ENCODE measurements around the gene MMAB.

MMAB gene

DNA sequence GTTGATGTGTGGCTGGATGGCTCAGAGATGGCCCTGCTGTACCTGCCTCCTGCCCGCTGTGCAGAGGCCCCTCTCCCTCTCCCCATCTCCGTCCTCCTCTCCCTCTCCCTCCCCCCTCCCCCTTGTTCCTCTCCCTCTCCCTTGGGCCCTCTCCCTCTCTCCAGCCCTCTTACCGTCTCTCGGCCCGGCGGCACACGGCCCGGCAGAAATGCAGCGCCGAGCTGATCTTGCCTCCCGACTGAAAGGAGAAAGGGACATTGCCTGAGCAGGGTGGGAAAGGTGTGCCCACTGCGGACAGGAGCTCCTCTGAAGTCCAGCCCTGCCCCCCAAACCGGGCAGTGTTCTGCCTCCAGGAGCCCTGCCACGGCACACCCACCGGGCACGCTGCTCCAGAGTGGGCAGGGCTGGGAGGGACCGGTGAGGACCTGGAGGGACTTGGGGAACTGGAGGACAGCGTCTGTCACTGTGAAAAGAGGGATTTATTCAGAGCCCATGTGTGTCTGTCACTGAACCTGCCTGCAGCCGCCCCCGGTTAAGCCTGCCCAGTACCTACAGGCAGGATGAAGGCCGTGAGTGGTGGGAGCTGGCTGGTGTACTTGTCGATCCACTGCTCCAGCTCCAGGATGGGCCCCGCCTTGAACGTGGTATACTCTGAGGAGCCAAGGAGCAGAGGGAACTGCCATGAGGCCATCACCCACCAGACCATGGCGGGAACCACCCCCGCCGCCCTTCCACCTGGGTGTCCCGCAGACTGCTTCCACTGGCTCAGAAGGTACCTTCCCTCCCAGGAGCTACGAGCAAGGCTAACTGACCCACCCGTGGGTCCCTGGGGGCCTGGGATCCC is 12.2 kb downstream of the MMAB start:
- in situ Hi-C loops (cut with MboI; ENCODE audit: low sequenced_read_pairs), result no loop called here

DNA sequence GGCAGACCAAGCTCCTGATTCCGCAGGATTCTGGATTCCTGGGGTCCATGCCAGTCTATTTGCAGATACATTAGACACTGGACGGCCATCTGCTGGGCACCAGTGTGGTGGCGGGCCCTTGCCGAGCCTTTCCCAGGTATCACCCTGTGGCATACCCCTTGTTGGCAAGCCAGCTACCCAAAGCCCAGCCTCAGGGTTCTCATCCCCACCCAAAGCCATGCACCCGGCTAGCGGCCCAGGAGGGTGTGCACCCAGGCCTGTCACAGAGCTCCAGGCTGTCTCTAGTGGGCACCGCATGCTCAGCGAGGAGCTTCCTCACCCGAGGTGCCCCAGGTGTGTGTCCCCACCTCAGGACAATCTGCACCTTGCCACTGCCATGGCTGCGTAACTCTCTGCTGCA is 13.7 kb downstream of the MMAB start:
- in situ Hi-C loops (cut with MboI; ENCODE audit: low sequenced_read_pairs), result no loop called here

DNA sequence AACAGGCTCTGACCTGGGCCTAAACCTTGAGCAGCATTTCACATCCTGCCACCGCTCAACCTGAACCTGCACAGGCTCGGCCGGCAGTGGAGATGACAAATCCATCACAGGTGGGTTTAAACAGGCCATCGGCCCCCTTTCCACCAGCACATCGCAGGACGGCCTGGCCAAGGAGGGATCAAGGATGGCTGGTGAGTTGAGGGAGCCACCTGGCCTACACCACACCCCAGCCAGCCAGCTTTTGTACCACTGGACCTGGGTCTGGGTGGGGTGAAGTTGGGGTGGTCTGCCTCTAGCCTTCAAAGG is 14.2 kb downstream of the MMAB start:
- in situ Hi-C loops (cut with MboI; ENCODE audit: low sequenced_read_pairs), result no loop called here

DNA sequence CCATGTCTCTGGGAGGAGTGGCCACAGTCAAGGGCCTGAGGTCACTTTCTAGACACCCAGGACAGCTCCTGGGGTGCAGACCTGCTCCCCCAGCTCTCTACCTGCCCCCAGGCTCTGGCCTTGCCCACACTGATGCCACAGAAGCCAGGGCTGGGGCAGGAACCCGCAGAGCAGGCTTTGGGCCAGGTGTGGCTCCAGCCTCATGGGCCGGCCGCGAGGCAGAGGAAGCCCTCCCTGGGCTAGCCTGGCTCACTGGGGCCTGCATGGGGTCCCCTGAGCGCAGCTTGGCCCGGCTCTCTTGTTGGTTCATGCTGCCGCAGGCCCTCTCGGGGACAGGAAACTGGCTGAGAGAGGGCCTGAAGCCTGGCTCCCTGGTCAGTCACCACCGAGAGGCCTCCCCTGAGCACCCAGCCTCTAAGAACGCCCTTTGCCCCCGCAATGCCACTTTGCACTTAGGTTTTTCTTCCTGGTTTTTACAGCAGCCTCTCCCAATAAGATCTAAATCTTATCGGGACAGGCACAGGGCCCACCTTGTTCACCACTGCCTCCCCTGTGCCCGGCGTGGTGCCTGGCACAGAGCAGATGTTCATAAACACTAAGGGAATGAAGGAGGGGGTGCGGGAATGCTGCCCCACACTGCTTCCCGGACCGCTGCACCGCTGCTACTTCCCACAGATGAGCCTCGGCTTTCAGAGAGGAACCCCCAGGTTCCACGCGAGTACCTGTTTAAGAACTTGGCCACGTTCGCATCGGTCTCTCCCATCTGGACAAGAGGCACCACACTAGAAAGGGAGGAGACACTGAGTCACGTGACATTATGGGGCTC is 14.7 kb downstream of the MMAB start:
- in situ Hi-C loops (cut with MboI; ENCODE audit: low sequenced_read_pairs), result no loop called here

DNA sequence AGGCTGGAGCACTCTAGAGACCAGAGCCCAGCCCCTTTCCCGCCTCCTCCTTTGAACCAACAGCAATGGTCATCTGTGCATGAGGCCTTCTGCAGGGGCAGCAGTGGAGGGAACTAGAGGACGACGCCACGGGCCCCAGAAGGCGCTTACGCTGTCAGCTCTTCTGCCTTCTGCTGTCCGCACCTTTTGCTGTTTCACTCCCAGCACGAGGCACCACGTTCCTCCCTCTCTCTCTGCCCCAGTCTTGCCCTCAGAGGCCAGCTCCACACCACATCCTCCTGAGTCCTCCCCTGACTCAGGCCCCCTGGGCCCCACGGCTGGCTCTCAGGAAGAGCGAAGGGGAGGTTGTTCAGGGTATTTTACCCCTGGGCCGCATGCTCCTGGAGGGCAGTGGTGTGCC is 15.5 kb downstream of the MMAB start:
- in situ Hi-C loops (cut with MboI; ENCODE audit: low sequenced_read_pairs), result no loop called here

DNA sequence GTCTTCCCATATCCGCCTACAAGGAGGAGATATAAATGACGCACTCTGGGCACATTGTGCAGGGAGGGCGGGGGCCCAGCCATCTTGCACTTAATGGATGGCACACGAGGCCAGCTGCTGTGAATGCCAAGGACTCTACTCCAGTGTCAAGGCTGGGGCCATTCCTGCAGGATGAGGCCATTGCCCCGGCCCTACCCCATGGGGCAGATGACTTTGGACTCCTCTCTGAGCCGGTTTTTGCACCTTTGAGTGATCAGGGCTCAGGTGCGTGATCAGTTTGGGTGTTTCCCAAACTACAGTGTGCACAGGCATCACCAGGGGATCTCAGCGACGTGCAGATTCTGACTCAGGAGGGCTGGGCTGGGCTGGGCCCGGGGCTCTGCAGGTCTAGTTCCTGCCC is 16.1 kb downstream of the MMAB start:
- in situ Hi-C loops (cut with MboI; ENCODE audit: low sequenced_read_pairs), result no loop called here

DNA sequence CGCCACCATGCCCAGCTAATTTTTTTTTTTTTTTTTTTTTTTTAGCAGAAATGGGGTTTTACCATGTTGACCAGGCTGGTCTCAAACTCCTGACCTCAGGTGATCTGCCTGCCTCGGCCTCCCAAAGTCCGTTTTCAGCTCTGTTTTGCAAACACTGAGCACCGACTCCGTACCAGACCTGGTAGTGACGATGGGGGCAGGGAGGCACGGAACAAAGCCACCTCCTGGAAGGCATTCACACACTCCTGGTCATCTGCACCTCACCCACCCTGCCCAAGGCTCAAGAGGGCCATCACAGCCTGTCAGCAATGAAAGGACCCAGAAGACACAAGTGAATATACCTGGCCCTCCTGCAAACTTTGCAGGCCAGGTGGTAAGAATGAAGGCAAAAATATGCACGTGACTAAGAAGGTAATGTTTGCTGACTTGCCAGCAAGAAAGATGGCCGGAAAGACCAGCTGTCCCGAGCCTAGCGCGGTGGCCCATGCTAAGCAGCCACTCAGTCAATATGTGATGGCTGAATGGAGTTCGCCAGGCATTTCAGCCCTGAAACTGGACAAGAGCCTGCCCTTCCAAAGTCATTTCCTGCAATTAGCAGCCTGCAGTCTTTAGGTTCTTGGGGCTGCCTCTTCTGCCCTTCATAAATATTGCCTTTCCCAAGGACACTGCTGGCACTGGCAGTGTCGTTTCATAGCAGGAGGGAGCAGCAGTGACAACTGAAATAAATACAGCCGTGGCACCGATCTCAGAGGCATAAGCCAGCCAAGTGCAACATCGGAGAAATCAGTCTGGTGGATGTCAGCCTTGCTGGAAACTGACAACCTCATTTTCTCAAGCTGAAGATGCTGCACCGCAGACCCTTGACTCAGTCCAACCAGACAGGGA is 17.6 kb downstream of the MMAB start:
- in situ Hi-C loops (cut with MboI; ENCODE audit: low sequenced_read_pairs), result no loop called here

DNA sequence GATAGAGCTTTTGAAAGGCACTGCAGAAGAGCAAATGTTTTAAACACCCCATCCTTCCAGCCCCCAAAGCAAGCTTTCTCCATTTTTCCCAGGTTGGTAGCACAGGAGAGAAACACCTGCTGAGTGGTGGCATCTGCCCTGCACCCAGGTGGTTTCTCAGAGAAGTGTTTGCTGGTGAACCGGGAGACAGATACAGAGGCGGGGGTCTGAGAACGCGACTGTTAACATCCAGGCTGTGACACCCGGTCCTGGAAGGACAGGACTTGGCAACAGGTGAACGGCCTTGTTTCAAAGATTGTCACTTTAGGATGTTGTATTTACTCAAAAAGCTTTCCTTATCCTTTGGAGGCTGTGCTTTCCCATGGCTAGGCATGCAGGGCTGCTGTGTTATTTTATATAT is 18.5 kb downstream of the MMAB start:
- in situ Hi-C loops (cut with MboI; ENCODE audit: low sequenced_read_pairs), result no loop called here

DNA sequence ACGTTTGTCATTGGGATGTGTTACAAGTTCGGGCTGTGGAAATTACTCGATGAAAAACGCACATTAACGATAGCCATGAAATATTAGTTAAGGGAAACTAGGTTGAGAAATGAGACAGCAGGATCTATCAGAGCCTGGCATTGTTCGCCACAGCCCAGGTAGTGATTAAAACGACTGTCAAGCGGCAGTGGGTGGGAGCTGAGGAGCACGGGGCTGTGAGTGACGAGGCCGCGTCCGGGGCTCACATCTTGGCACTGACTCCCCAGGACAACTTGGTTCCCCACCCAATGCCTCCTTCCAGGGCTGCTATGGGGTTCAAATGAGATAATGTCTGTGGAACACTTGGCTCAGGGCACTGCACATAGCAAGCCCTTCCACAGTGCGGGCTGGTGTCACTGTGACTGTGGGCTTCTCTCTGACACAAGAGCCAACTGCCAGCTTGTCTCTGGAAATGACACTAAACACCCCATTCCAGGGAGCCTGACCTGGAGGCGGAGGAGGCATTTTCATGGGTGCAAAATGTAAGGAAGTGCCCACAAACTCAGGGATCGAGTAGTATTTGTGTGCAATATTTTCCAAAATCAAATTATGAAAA is 19.3 kb downstream of the MMAB start:
- in situ Hi-C loops (cut with MboI; ENCODE audit: low sequenced_read_pairs), result no loop called here

DNA sequence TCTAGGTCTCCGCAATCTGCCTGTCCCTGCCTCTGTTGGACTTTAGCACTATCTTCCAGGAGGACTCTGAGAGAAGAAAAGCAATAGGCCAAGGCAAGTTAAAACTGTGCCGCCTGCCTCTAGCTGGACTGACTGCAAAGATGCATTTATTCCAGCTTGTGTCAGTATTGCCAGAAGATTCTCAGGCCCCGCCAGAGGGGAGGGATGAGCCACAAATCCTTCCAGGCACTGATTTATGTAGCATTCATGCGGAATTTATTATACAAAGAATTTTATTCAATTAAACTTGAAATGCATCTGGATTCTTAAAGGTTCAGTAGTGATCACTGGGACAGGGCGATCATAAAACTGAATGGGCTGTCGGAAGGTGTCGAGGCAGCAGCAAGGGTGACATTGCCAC is 19.8 kb downstream of the MMAB start:
- in situ Hi-C loops (cut with MboI; ENCODE audit: low sequenced_read_pairs), result no loop called here

DNA sequence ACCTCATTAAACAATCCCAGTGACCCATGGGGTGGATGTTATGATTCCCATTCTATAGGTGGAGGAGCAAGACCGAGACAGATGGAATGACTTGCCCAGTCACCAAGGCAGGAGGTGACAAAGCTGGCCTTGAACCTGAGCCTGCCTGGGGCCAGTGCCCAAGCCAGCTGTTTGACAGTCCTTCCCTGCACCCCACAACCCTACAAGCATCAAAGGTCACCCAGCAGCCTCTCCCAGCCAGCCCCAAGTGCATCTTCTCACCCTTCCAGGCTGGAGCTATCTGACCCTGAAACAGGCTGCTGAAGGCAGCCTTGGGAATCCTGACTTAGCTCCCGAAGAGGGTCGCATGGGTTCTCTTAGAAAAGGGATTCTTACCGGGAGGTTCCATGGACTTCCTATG is 20.3 kb downstream of the MMAB start:
- in situ Hi-C loops (cut with MboI; ENCODE audit: low sequenced_read_pairs), result no loop called here

DNA sequence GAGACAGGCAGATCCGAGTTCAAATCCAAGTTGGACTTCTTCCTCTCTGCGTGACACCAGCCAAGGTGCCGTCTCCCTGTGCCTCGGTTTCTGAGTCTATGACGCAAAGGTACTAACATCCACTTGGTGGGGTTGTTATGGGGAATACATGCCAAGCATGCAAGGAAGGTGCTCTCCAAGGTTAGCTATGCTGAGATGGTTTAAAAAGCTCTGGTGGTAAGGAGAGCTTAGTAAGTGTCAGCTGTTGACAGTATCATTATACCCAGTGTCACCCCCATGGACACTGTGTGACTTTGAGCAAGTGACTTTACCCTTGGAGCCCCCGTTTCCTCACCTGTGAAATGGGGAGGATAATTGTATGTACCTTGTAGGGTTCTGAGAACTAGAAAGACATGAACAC is 22.2 kb downstream of the MMAB start:
- in situ Hi-C loops (cut with MboI; ENCODE audit: low sequenced_read_pairs), result no loop called here

DNA sequence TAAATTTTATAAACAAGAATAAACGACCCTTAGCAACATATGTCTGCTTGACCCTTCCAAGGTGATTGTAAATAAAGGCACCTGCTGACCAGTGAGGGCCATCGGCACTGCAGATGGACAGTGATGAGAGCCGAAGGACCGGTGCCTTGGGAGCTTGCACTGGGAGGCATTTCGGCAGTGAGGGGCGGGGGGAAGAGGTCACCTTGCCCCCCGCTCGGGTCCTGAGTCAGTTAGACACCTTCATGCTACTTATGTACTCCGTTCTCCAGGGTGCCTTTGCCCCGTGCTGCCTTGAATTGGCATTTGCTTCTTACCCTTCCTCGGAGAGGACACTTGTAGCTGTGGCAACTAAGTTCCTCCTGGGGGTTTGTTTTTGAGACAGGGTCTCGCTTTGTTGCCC is 23.0 kb downstream of the MMAB start:
- in situ Hi-C loops (cut with MboI; ENCODE audit: low sequenced_read_pairs), result no loop called here

DNA sequence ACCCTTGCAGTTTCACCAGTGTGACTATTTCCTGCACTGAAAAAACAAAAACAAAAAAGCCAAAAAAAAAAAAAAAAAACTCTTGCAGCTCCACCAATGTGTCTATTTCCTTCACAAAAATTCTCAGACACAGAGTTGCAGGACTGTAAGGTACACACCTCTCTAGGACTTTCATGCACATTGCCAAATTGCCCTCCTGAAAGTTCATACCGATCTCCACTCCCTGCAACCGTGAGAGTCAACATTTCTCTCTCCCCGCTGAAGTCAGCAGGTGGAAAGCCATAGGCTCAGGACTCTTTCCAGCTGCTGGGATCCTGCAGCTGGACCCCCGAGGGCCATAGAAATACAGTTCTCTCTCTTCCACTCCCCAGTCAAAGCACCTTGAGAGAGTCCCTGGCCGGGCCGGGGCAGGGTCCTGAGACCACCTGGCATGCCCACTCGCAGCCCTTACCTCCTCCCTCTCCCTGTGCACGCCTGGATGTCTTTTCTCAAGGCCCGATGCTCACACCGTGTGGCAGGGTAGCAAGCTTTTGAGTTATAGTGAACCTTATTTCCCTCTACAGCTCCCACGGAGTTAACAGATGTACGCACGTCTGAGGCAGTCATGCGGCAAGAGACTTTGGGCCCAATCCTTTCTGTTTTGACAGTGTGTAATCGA is 23.6 kb downstream of the MMAB start:
- in situ Hi-C loops (cut with MboI; ENCODE audit: low sequenced_read_pairs), result no loop called here

DNA sequence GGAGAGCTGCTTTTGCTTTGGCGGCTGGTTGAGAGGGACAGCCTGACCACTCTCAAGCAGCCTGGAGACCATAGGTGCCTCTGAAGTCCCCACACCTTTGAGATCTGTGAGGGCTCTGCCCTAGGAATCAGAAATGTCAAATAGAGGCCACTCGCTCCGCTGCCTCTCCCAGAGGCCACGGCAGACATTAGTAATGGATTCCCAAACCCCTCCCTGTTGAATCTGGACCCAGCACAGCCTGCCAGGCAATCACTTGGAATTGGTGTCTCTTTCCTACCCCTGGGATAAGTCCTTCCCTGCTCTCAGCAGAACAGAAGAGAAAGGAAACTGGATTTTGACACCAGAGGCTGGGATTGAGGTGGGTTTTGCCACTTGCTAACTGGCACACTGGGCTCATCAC is 25.0 kb downstream of the MMAB start:
- in situ Hi-C loops (cut with MboI; ENCODE audit: low sequenced_read_pairs), result no loop called here

DNA sequence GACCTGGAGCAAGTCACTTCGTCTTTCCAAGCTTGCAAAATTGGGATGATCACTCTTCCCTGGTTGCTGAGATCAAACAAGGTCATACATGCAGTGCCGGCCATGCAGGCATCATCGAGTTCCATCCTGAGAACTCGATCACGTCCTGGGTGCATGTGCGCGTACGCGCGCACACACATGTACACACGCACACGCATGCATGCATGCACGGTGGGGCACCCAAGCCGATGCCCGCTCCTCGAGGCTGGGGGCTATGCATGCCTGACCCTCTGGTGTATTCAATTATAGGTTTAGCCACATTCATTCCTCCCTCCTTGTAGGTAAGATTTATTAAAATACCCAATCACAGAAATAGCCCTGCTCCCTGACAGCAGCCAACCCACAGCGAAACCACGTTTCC is 26.0 kb downstream of the MMAB start:
- in situ Hi-C loops (cut with MboI; ENCODE audit: low sequenced_read_pairs), result no loop called here

DNA sequence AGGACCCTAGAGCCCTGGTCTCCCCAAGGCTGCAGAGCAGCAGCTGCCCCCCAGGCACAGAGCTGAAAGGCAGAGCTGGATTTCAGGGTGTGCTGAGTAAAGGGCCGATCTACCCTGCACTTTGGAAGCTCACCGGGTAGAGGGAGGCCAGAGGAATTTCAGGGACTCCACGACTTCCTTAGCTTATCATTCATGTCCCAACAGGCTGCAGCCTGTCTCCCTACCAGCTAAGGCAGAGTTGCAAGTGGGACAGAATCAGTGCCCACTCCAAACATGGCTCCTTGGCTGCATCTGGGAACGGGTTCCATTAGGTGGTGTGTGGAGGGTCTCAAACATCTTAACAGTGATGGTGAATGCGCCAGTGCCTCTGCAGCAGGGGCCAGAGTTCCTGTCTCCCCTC is 27.5 kb downstream of the MMAB start:
- in situ Hi-C loops (cut with MboI; ENCODE audit: low sequenced_read_pairs), result no loop called here

DNA sequence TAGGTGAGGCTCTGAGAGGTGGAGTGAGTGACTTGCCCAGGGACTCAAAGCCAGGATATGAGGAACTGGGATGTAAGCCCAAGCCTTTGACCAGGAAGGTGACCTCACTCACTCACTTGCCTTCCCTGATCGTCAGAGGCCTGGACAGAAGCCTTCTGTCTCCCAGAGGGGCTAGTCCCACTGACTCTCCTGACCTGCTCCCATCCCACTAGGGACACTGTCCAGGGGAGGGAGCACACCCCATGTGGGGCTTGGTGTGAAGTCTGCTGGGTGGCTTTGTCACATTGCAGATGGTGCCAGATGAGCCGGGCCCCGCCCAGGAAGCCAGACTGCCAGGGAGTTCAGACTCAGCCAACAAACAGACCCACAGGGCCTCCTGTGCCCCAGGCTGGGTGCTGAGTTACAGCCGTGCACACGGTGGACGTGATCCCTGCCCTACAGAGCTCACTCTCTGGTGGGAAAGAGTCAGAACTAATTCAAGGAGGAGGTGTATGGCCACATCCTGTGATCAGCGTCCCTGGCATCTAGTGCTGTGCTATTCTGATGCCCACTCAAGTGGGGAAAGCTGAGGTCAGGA is 28.3 kb downstream of the MMAB start:
- in situ Hi-C loops (cut with MboI; ENCODE audit: low sequenced_read_pairs), result no loop called here

DNA sequence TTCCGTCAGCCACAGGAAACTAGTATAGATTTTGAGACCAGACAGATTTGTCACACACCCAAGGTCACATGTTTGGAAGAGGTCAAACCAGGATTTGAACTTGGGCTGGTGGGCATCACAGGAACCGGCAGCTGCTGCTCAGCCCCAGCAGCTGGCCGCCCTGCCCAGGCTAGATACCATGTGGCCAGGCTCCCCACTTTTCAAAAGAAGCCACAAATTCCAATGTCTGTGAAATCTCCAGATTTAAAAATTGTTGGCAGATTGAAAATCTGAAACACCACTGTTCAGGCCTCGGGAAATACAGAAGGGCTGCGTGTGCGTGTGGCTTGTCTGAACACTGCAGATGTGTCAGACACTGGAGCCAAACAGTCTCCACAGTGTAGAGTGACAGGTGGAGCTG is 30.4 kb downstream of the MMAB start:
- in situ Hi-C loops (cut with MboI; ENCODE audit: low sequenced_read_pairs), result no loop called here

DNA sequence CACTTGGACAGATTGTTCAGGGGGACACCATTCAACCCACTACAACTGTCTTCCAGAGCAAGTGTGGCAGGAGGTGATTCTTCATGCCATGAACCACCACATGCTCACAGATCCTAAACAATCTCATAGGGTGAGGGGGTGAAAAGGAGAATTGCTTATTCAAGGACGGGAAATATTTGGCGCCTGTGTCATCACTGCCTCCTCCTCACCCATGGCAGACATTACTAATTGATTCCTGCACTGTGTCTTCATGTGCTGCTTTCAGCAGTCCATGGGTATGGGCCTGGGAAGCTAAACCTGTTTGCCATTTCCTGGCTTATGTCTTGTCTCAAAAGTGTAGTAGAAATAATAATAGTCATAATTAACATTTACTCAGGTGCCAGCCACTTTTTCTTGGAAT is 31.3 kb downstream of the MMAB start:
- in situ Hi-C loops (cut with MboI; ENCODE audit: low sequenced_read_pairs), result no loop called here

DNA sequence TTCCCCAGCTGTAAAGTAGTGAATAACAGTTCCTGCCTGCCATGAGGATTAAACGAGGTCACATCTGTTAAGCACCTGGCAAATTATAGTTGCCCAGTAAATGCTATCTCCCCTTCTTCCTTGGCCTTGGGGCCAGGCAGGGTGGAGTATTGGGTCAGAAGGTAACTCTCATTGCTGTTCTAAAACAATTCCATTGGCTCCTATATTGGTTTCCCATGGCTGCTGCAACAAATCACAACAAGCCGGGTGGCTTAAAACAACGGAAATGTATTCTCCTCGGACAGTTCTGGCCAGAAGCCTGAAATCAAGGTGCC is 31.9 kb downstream of the MMAB start:
- in situ Hi-C loops (cut with MboI; ENCODE audit: low sequenced_read_pairs), result no loop called here
